ENCODE data around the gene SNX14.
"Not testable (repeated sequence)": the region's sequence is repeated elsewhere in the genome, so short reads cannot be mapped to it uniquely, and the experiment has no call there.

SNX14 gene
- total RNA-seq, result 20.6 to 30.5 reads per million in 2 donors

DNA sequence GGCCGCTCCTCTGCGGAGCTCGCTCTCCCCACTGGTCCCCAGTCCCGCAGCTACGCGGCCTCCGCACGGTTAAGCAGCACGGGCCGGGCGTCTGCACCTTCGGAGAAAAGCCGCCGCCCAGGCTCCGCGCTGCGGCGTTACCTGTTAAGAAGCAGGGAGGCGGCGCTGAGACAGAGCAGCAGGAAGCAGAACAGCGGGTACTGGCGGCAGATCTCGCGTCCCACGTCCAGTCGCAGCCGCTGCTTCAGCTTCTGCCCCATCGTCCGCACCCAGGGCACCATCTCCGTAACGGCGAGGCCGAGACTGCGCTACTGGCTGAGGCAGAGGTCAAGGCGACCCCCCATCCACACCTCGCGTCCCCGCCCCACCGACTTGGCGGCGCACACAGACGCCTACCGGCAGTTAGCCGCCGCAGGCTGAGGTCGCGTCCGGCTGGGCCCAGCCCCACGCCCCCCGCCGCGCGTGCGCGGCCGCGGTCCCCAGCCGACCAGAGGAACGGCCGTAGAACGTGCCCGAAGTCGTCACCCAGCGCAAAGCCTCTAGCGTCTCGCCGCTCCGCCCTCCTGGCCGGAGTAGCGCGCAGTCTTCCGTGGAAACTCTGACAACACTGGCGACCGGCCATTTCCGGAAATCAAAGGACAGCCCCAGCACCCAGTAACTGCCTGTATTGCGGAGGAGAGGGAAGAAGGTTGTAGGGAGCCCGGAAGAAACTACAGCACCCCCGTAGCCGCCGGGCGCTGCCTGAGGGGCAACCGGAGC is at the start of gene SNX14:
TSS of gene SNX14 (minus strand) at position 421 of the 759 bp plus-strand sequence. CDS start at position 281, 140 bp downstream.
- DNase-seq, result peak; percentile 44 to 90 (median 62)

- DNase-seq, result peak; percentile 97 to 99 (median 97)
Measured at GRCh38 chr6:85642774-85643536, 49.3 kb upstream of the SNX14 start, which contains the start of gene SYNCRIP. Gene SYNCRIP, minus strand, starts transcription at chr6:85642886. Its CDS starts 1,447 bp downstream, at chr6:85641439.

DNA sequence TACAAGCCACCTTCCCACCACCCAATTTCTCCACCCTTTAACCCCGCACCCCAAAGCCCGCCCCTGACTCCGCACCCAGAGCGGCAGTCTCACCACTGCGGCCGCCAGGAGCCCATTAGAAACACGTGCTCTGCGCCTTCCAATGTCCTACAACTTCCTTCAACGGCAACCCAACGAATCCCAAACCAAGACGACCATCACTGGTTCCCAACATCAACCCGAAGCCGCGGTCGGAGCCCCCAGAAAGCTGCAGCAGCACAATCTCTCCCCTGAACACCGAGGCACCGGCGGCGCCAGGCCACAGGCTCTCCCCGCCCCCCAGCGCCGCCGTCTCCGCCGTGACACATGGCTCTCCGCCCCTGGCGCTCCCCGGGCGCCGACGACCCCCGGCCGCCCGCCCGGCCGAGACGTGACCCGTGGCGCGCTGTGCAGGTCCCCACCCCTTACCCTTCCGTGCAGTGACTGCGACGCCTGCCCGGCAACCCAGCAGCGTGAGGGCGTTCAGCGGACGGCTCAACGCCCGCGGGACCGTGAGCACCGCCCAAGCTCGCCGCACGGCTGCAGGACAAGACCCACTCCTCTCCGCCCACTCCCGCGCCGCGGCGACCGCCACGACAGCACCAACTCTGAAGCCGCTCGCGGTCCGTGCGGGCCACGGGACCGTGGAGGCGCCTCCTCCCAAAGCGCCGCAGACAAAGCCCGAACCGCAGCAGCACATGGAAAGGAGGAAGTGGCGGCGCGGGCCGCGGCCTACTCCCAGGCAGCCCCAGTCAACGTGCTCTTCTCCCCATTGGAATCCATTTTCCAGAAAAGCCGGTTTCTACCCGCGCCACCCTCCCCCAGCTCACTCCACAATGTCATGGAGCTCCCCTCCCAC is 48.5 kb upstream of the SNX14 start:
- DNase-seq, result peak; percentile 44 to 66 (median 53)

DNA sequence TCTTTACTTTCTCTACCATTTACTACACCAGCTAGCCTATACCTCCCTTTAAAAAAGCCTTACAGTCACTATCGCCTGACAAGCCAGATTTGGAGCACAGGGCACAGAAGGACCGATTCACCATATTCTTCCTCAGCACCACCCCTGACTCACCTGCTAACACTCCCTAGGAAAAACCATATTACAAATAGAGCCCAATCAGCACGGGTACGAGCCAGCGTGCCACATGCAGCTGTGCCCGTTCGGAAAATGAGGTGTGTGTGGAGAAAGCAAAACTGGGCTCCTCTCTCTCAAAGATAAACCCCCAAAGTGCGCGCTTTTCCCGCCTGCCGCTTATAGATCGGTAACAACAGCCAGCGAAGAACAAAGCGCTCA is 47.9 kb upstream of the SNX14 start:
- no peak for DNase-seq

DNA sequence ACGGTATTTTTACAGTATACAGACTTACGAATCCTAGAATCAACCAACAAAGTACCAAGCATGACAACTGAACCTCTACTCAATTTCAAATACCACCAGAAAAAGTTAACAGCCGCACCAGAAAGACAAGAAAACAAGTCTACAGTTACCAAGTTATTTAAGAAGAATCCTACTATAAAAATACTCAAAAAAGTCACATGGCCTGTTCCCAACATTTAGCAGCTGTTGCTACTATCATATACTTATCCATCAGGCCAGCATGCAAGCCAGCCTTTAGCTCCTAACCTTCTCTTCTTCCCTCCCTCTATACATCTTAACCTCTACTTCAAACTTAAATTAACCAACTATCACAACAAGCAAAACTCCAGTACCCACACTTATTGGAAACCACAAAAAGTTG is 47.2 kb upstream of the SNX14 start:
- DNase-seq, result no peak

GRCh38 chr6:85637579-85637978 is 43.9 kb upstream of the SNX14 start:
- DNase-seq, result no peak

- no peak for DNase-seq
Measured at GRCh38 chr6:85632164-85632942, 38.7 kb upstream of the SNX14 start.

- DNase-seq, result not testable (repeated sequence)
Measured at GRCh38 chr6:85631117-85631516, 37.5 kb upstream of the SNX14 start.

- DNase-seq, result no peak
Measured at GRCh38 chr6:85628353-85628752, 34.7 kb upstream of the SNX14 start.

- no peak for DNase-seq
Measured at GRCh38 chr6:85620308-85620707, 26.6 kb upstream of the SNX14 start.

DNA sequence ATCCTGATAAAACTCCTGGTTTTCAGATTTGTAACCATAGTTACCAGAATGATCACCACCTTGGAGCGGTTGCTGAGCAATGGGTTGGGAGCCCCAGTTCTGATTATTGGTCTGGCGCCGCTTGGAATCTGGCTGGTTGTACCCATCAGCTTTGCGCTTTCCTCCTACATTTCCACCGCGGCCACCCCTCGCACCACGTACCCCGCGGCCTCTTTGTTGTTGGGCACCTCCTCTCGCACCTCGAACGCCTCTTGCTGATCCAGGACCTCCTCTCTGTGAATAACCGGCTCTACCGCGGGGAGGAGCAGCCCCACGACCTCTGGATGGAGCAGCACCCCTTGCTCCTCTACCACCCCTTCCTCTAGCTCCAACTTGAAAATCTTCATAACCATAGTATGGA is 21.1 kb upstream of the SNX14 start:
- no peak for DNase-seq

DNA sequence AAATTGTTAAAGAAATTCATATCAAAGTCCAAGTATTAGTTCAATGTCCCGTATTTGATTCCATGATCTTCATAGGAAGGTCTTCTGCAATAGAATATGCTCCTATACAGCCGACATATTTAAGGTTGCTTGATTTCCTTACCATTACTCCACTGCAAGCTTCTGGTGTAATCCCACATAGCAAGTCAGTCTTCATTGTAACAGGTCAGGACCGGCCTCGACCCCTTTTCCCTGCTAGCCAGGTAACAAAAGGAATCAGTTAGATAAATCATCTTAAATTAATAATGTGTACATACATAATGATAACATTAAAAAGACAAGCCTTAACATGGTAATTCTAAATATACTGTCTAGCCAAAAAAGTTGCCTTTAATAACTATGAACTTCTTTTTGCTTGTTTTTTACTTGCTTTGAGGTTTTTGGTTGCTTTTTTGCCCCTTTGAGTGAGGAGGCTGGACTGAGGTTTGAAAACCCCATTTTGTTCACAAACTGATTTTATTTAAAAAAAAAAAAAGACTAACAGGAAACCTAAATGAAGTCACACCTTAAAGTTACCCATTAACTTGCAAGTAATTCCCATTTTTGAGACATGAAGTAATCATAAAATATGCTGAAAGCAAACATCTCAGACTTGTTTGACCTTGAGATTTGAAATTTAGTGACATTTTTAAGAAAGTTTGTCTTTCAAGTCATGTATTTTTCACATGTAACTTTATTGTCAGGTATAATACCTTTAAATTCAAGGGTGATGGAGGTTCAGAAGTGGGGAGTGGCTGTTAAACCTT is 19.2 kb upstream of the SNX14 start:
- DNase-seq, result no peak

GRCh38 chr6:85610182-85610895 is 16.7 kb upstream of the SNX14 start:
- DNase-seq, result no peak

DNA sequence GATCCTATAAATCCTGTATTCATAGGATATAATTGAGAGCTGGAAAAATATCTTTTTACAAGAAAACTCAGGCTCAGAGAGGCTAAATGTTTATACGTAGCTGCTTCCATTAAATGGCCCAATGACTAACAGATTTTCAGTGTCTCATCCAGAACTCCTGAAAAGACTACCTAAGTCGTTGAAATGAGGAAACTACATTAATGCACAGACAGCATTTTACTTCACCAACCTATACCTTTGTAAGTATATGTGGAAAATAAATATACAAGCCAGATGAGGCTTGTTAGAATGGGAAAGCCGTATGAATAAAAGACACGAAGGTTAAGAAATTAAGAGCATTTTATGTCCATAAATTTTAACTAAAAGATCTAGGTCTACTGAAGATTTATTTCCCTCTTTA is 8.4 kb upstream of the SNX14 start:
- DNase-seq, result no peak

DNA sequence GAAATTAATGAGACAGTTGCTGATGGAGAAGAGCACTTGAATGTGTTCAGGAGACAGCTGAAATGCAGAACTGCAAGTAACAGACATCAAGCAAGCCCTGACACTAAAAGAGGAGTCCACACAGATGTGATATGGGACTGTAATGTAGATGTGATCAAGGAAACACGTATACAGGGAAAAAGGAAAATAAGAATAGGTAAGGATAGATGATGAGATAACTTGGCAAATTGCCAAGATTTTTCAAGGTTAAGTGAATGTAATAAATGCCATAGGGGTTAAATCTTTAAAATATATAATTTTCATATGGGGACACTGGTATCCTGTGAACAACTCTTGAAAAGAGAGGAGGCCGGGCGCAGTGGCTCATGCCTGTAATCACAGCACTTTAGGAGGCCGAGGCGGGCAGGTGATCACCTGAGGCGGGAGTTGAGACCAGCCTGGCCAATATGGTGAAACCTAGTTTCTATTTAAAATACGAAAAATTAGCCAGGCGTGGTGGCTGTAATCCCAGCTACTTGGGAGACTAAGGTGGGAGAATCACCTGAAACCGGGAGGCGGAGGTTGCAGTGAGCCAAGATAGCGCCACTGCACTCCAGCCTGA is 7.2 kb upstream of the SNX14 start:
- no peak for DNase-seq

GRCh38 chr6:85594197-85594930 is 706 bp upstream of the SNX14 start:
- DNase-seq, result peak in 3 of 5 experiments; percentile 18 to 30 (median 22)

DNA sequence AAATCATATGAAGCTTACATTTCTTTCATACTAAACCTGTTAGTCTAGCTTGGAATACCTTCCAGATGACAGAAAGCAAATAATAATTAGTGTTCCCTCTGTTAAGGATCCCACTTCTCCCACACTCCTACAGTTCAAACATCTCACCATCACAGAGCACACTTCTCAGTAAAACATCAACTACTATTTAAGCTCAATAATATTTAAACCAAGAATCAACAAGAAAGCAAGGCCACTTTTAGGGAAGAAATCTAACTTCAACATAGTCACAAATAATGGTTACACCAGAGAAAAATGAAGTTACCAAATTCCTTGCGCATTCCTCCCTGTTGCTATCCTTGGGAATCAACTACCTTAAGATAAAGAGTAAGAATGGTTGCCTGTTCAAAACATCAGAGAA is 1.6 kb downstream of the SNX14 start:
- DNase-seq, result no peak

DNA sequence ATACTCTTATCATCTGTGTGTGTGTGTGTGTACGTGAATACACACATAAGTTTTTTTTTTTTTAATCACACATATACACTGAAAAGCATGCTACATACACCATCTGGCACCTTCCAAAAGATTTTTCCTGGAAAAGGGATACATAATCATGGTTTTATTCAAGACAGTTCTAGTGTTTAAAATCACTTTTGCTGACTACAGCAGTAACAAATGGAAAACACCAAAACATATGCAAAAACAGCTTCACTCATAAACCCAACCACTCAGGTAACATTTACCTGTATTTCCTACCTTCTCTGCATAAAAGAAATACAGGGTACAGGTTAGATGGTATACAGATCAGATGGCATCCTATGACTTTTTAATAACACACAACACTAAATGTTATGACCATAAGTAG is 2.5 kb downstream of the SNX14 start:
- no peak for DNase-seq

- no peak for DNase-seq
Measured at GRCh38 chr6:85585741-85586140, 7.9 kb downstream of the SNX14 start.

Data from T-helper 2 cell (primary cell).